CD4-positive, alpha-beta T cell treated with Interleukin-10 for 1 hour (primary cell): Measurements from ENCODE around the gene VIL1.

Source experiments
- DNase-seq: peaks from one replicate; pipeline ENCODE4 v3.0.0-alpha.2; 2020

VIL1 gene

DNA sequence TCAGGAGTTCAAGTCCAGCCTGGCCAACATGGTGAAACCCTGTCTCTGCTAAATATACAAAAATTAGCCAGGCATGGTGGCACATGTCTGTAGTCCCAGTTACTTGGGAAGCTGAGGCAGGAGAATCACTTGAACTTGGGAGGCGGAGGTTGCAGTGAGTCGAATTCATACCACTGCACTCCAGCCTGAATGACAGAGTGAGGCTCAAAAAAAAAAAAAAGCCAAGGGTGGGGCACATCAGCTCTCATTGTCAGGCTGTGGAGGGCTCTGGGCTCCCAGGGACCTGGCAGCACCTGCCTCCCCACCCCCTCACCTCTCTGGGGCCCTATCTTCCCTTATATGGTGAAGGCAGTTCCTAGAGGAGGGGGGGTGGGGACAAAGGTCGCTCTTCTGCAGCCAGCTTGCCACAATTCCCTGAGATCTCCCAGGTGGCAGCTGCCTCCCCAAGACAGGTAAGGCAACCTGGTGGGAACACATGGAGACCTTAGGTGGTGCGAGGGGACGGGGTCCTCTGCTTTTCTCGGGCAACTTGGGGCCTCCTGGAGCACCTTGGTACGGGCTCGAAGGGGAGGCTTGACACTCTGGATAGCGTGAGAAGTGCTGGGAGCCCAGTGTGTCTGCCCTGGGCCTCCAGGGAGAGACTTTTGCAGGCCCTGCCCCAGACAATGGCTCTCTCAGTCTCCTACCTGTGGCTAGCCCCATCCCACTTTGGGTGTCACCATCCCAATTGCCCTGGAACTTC is at the start of gene VIL1:
Gene VIL1, plus strand, starts transcription at position 407 of the 742 bp plus-strand sequence. CDS start 4,656 bp downstream, outside the sequence.
- no peak for DNase-seq

DNA sequence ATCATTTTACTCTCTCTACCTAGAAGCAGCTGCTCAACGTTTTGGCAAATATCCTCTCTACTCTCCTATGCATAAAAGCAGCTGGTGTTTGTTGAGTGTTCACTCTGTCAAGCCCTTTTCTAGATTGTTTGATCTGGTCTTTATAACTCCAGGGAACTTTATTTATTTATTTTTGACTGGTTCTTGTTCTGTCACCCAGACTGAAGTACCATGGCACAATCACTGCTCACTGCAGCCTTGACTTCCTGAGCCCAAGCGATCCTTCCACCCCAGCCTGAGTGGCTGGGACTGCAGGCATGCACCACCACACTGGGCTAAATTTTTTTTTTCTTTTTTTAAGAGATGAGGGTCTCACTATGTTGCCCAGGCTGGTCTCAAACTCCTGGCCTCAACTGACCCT is 49.6 kb upstream of the VIL1 start:
- no peak for DNase-seq

DNA sequence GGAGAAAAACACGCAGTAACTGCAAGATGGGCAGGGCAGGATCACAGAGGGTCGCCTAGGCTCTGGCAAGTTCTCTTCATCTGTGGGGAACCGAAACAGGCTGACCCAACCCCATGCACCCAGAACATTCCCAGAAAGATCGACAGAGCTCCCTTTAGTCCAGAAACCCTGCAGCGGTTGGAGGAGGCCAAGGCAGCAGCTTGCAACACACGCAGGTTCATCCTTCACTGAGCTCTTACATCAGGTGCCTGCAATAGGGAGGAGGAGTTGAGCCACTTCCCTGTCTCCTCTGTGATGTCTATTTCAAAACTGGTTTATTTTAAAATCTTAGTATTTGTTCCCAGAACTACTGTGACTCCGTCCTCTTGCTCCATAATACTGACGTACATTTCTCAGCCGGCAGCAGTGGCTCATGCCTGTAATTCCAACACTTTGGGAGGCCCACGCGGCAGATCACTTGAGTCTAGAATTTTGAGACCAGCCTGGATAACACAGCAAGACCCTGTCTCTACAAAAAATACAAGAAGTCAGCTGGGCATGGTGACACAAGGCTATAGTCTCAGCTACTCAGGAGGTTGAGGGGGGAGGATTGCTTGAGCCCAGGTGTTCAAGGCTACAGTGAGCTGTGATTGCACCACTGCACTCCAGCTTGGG is 48.4 kb upstream of the VIL1 start:
- DNase-seq: peak; percentile 24

DNA sequence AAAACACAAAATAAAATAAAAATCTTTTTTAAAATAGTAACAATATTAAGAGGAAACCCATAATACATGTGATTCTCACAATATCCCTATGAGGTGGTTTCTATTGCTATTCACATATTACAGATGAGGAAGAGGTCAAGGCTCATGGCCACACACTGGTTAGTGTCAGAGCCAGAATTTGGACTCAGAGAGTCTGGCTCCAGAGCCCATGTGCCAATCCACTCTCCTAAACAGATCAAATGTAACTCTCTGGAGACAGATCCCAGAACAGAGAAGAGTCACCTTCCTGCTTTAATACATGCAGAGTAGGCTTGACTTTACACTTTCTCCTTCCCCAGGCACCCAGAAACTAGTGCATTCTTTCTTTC is 47.0 kb upstream of the VIL1 start:
- no peak for DNase-seq

GRCh38 chr2:218374795-218375194 is 44.1 kb upstream of the VIL1 start:
- DNase-seq: no peak

GRCh38 chr2:218375212-218375611 is 43.7 kb upstream of the VIL1 start:
- no peak for DNase-seq

GRCh38 chr2:218378053-218378452 is 40.9 kb upstream of the VIL1 start:
- DNase-seq: no peak

DNA sequence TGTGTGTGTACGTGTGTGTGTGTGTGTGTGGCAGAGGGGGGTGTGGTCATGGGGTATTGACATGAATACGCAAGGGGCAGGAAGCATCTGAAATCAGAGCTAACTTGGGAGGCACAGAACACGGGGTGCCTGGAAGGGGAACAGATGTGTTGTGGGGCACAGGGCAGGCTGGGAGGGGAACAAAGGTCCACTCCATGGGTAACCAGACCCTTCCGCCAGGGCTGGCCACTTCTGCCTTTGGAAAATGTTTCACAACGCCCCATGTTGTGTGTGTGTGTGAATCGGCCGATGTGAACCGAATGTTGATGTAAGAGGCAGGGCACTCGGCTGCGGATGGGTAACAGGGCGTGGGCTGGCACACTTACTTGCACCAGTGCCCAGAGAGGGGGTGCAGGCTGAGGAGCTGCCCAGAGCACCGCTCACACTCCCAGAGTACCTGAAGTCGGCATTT is 37.0 kb upstream of the VIL1 start, which contains the start of gene SLC11A1:
Gene SLC11A1, plus strand, starts transcription at position 358 of the 451 bp plus-strand sequence. CDS start 96 bp downstream, outside the sequence.
- no peak for DNase-seq

DNA sequence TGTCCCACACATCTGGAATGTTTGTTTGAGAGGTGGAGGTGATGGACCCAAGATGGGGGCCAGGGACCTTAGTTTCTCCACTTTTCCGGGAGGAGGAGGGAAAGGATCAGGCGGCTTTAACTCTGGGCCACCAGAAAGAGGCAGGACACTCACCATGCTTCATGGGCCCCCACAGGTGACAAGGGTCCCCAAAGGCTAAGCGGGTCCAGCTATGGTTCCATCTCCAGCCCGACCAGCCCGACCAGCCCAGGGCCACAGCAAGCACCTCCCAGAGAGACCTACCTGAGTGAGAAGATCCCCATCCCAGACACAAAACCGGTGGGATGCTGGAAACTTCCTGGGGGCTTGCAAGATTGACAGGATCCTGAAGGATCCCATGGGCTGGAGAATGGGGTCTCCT is 36.1 kb upstream of the VIL1 start:
- DNase-seq: no peak

- DNase-seq: no peak
Observed at GRCh38 chr2:218383892-218384519, 34.9 kb upstream of the VIL1 start.

GRCh38 chr2:218384975-218385374 is 33.9 kb upstream of the VIL1 start:
- DNase-seq: no peak

DNA sequence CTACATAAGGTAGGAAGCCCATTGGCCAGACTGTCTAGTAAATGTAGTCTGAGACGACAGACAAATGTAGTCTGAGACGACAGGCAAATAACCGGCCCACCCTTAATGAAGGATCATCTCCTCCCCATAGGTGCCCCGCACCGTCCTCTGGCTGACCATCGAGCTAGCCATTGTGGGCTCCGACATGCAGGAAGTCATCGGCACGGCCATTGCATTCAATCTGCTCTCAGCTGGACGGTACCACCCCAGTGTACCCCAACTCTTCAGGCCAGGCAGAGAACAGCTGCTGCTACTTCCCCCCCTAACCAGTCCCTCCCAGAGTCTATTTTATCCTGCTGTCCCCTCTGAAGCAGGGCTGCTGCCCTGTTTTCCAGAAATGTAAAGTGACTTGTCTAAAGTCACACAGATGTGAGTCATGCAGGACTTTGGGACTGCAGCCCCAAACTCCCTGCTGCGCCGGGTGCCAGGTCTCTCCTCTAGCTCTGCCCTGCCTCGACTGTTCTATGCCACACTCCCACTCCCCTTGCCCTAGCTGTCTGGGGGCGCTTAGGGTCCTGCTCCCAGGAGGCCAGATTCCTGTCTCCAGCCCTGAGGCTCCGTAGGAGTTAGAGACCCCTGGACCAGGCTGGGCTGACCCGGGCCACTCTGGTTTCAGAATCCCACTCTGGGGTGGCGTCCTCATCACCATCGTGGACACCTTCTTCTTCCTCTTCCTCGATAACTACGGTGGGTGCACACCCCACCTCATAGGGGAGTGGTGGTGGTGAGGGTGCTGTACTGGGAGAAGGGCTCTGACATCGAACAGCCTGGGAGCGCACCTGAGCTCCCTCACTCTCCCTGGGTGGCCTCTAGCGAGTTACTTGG is 32.2 kb upstream of the VIL1 start:
- no peak for DNase-seq

DNA sequence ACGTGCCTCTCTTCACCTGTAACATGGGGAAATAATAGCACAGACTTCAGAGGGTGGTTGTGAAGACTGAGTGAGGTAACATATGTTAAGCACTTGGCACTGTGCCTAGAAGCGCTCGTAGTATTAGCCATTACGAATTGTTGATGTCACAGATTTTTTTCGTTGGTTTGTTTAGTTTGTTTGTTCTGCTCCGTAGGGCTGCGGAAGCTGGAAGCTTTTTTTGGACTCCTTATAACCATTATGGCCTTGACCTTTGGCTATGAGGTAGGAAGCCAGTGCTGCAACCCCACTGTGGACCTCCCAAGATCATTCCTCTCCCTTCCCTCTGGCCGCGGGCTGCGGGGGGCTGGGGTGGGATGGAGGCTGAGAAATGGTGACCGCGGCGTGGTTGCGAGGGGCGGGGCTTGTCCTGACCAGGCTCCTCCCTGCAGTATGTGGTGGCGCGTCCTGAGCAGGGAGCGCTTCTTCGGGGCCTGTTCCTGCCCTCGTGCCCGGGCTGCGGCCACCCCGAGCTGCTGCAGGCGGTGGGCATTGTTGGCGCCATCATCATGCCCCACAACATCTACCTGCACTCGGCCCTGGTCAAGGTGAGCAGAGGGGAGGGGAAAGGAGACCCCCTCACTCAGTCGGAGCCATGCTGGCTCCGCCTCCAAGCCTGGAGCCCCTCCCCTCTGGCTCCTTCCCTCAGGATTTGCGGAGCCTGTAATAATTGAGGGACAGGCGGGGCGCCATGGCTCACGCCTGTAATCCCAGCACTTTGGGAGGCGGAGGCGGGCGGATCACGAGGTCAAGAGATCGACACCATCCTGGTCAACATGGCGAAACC is 31.3 kb upstream of the VIL1 start:
- no peak for DNase-seq

DNA sequence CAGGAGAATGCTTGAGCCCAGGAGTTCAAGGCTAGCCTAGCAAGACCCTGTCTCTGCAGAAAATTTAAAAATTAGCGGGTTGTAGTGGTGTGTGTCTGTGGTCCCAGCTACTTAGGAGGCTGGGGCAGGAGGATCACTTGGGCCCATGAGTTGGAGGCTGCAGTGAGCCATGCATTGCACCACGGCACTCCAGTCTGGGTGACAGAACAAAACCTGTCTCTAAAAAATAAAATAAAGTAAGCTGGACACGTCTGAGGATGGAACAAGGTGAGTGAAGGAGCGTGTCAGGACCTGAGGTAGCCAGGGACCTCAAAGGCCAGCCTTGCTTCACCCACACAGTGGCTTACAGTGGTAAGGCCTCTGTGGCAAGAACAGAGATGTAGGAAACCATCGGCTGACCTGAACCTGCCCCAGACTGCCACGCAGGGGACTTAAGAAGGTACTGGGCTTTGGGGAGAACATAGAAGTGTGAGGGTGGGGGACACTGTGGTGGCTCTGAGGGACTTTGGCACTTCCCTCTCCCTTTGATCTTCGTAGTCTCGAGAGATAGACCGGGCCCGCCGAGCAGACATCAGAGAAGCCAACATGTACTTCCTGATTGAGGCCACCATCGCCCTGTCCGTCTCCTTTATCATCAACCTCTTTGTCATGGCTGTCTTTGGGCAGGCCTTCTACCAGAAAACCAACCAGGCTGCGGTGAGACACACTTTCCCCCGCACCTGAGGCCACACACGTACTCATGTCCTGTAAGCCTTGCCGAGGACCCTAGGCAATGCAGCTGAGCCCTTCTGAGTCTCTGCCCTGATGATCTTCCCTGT is 29.4 kb upstream of the VIL1 start:
- DNase-seq: no peak

- no peak for DNase-seq
Observed at GRCh38 chr2:218391202-218391601, 27.7 kb upstream of the VIL1 start.

DNA sequence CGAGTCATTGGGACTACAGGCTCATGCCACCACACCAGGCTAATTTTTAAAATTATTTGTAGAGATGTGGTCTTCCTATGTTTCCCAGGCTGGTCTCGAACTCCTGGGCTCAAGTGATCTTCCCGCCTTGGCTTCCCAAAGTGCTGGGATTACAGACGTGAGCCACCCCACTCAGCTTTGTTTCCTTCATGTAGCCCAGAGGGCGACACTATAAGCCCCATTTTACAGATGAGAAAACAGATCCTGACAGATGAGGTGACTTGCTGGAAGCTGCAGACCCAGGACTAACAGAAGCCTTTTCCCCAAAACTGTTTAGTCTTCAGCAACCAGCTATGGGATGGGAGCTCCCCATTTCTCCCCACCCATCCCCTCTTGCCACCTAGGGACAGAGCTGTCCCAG is 26.5 kb upstream of the VIL1 start:
- DNase-seq: no peak

- no peak for DNase-seq
Observed at GRCh38 chr2:218392891-218393462, 25.9 kb upstream of the VIL1 start.

DNA sequence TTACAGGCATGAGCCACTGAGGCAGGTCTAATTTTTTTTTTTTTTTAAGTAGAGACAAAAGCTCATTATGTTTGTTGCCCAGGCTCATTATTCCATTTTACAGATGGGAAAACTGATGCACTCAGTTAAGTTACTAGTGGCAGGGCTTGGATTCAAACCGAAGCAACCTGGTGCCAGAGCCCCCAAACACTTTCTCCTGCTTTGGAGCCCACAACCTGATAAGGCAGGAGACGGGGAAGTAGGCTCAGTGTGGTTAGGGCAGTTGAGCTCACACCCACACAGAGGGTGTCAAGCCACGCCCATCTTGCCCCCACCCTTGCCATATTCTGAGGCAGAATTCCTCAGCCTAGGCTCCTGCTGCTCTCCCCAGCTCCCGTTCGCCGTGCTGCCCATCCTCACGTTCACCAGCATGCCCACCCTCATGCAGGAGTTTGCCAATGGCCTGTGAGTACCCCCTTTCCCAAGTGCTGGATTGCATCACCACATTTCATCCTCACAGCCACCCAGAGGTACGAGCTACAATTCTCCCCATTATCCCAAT is 25.1 kb upstream of the VIL1 start:
- peak; percentile 46 for DNase-seq

- no peak for DNase-seq
Observed at GRCh38 chr2:218394298-218395089, 24.4 kb upstream of the VIL1 start.

DNA sequence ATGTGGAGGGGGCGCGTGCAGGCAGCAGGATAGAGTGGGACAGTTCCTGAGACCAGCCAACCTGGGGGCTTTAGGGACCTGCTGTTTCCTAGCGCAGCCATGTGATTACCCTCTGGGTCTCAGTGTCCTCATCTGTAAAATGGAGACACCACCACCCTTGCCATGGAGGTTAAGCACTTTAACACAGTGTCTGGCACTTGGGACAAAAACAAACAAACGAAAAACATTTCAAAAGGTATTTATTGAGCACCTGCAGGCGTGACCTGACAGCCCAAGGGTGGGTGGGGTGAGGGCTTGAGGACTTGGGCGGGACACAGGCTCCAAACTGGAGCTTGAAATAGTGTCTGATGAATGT is 23.9 kb upstream of the VIL1 start:
- DNase-seq: no peak
